Measurements from ENCODE around the gene PPP1R3F. TPM values are rescaled to one million over a fixed set of nuclear protein-coding genes. Genes with fewer than 3 reads are reported as not detected.

PPP1R3F gene
- total RNA-seq, 1 experiment from 2014 or later, result 3.6 TPM

DNA sequence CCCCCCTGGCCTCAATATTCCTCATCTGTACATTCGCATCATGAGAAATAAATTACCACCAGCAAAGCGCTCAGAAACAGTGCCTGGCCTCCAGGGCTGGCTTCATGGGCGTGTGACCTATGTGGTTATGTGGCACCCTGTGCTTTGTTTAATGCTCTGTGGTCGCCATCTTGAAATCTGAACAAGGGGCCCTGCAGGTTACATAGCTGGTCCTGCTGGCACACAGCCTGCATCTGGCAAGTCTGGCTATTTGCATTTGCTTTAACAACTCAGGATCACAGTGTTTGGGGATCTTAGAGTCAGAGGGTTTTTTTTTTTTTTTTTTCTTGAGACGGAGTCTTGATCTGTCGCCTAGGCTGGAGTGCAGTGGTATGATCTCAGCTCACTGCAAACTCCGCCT, 15.0 kb upstream of the PPP1R3F start:
- no TSS peak for BruUV-seq (replicated peaks)
- H4K20me1 ChIP-seq (ENCODE audit: insufficient read depth), result no peaks in the 10 kb centered on the region
- H3K27ac ChIP-seq, result no peak overlapping the region
- no peak for DNase-seq
- no peaks in the 10 kb centered on the region for H3K36me3 ChIP-seq (ENCODE audit: low read depth)
- intact Hi-C loops (cut with micrococcal nuclease; ENCODE audit: unreplicated experiment), result no loop called here
- no peak overlapping the region for H3K4me2 ChIP-seq
- H3K4me1 ChIP-seq (replicated peaks; ENCODE audit: insufficient read depth), result no peaks in the 10 kb centered on the region
- TF ChIP-seq EZH2 (IDR thresholded peaks at IDR 0.05; ENCODE audit: low read depth) (no peak), CTCF (conservative IDR thresholded peaks at IDR 0.05) (no peak)
- H3K9me3 ChIP-seq (ENCODE audit: insufficient read depth, low read depth), result no peaks in the 10 kb centered on the region
- H3K4me3 ChIP-seq, result no peak overlapping the region
- ChIA-PET POLR2A (ENCODE audit: unreplicated experiment) (no interaction called here), CTCF (no interaction called here)
- no peaks in the 10 kb centered on the region for H3K79me2 ChIP-seq (ENCODE audit: low read depth)
- no peaks in the 10 kb centered on the region for H3K27me3 ChIP-seq (ENCODE audit: insufficient read depth, low read depth)
- no peaks in the 10 kb centered on the region for H3F3A ChIP-seq (ENCODE audit: insufficient read depth, low read depth)
- no peak overlapping the region for H2AFZ ChIP-seq
- no peaks in the 10 kb centered on the region for H3K9me2 ChIP-seq (ENCODE audit: insufficient read depth)

DNA sequence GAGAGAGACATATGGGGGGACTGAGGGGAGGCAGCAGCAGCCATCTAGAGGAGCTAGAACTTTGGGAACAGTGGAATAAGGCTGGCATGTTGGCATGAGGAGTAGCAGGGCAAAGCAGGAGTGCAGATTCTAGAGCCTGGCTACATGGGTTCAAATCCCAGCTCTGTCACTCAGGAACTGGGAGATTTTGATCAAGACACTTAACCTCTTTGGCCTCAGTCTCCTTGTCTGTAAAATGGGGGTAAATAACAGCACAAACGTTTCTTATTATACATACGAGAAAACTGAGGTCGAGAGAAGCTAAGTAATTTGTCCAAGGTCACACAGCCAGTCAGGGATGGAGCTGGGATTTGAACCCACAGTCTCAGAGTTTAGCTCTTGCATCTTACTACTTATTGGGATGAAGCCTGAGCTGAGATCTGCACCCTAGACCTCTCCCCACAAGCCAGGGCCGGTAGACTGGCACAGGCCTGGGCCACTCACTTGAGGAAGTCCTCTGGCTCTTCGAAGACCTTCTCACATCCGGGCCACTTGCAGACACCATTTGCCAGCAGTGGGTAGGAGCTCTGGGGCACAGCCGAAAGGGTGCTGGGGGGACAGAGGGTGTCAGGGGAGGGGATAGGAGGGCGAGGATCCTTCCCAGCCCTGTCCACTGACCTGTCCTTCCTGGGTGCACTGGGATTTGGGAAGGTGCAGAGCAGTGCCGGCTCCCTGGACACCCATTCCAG, 13.2 kb upstream of the PPP1R3F start:
- Histone ChIP-seq H3K36me3 (ENCODE audit: low read depth) (no peaks in the 10 kb centered on the region), H3K79me2 (ENCODE audit: low read depth) (no peaks in the 10 kb centered on the region), H3K4me1 (replicated peaks; ENCODE audit: insufficient read depth) (no peaks in the 10 kb centered on the region), H2AFZ (no peak overlapping the region), H3K27me3 (ENCODE audit: insufficient read depth, low read depth) (no peaks in the 10 kb centered on the region), H3K9me3 (ENCODE audit: insufficient read depth, low read depth) (no peaks in the 10 kb centered on the region), H3F3A (ENCODE audit: insufficient read depth, low read depth) (no peaks in the 10 kb centered on the region), H3K27ac (no peak overlapping the region), H3K4me3 (no peak overlapping the region), H3K9me2 (ENCODE audit: insufficient read depth) (no peaks in the 10 kb centered on the region), H4K20me1 (ENCODE audit: insufficient read depth) (no peaks in the 10 kb centered on the region), H3K4me2 (no peak overlapping the region)
- CTCF ChIA-PET, result no interaction called here
- no peak for DNase-seq
- intact Hi-C loops (cut with micrococcal nuclease; ENCODE audit: unreplicated experiment), result no loop called here
- BruUV-seq (replicated peaks), result no TSS peak
- POLR2A ChIA-PET (ENCODE audit: unreplicated experiment), result no interaction called here
- TF ChIP-seq EZH2 (IDR thresholded peaks at IDR 0.05; ENCODE audit: low read depth) (no peak), CTCF (conservative IDR thresholded peaks at IDR 0.05) (no peak)

GRCh38 chrX:49257074-49257790, 12.4 kb upstream of the PPP1R3F start:
- intact Hi-C loops (cut with micrococcal nuclease; ENCODE audit: unreplicated experiment), result no loop called here
- Histone ChIP-seq H2AFZ (no peak overlapping the region), H3K36me3 (ENCODE audit: low read depth) (no peaks in the 10 kb centered on the region), H3K4me2 (no peak overlapping the region), H3K4me3 (no peak overlapping the region), H3K79me2 (ENCODE audit: low read depth) (no peaks in the 10 kb centered on the region), H3K27me3 (ENCODE audit: insufficient read depth, low read depth) (no peaks in the 10 kb centered on the region), H4K20me1 (ENCODE audit: insufficient read depth) (no peaks in the 10 kb centered on the region), H3K4me1 (replicated peaks; ENCODE audit: insufficient read depth) (no peaks in the 10 kb centered on the region), H3F3A (ENCODE audit: insufficient read depth, low read depth) (no peaks in the 10 kb centered on the region), H3K27ac (no peak overlapping the region), H3K9me3 (ENCODE audit: insufficient read depth, low read depth) (no peaks in the 10 kb centered on the region), H3K9me2 (ENCODE audit: insufficient read depth) (no peaks in the 10 kb centered on the region)
- no TSS peak for BruUV-seq (replicated peaks)
- POLR2A ChIA-PET (ENCODE audit: unreplicated experiment), result no interaction called here
- no peak for DNase-seq
- CTCF ChIA-PET, result no interaction called here
- no peak for TF ChIP-seq EZH2 (IDR thresholded peaks at IDR 0.05; ENCODE audit: low read depth)
- TF ChIP-seq CTCF (conservative IDR thresholded peaks at IDR 0.05), result no peak
